HFFc6 (cell line): Measurements from ENCODE around the gene HES3. TPM values are rescaled to one million over a fixed set of nuclear protein-coding genes. Genes with fewer than 3 reads are reported as not detected.

ENCODE experiments used
- DNase-seq: peaks from one replicate; pipeline ENCODE4 v3.0.0-alpha.2; 2018
- H3K27ac Mint-ChIP-seq: 2 replicates; pipeline ENCODE4 v1.8.0; 2020; ENCODE audit warnings: mild to moderate bottlenecking, mixed read lengths
- H3K27me3 Mint-ChIP-seq: 2 replicates; pipeline ENCODE4 v1.8.0; 2021; ENCODE audit warnings: mild to moderate bottlenecking, moderate library complexity, mixed read lengths; ENCODE audit not compliant: insufficient read depth
- H3K36me3 Mint-ChIP-seq: 2 replicates; pipeline ENCODE4 v1.8.0; 2021; ENCODE audit warnings: low read depth, mixed read lengths
- H3K4me1 Mint-ChIP-seq: 2 replicates; pipeline ENCODE4 v1.8.0; 2020; ENCODE audit warnings: low read depth, mixed read lengths
- H3K4me3 Mint-ChIP-seq: 2 replicates; pipeline ENCODE4 v1.8.0; 2020; ENCODE audit warnings: mild to moderate bottlenecking, moderate library complexity, mixed read lengths
- H3K9me3 Mint-ChIP-seq: 2 replicates; pipeline ENCODE4 v1.8.0; 2020; ENCODE audit warnings: mild to moderate bottlenecking, mixed read lengths
- CTCF ChIP-seq: fragments of 200-600 bp; sonication (generic); IDR thresholded peaks from 2 replicates; pipeline ENCODE4 v1.5.0; 2021; ENCODE audit warnings: antibody characterized with exemption, mild to moderate bottlenecking
- total RNA-seq, 6 experiments: library from RNA; stranded (reverse); fragmentation: NEBNext Ultra II Directional; extraction: Animal tissue kit (Norgen Biotek cat#: 25700); gene quantifications; 2 replicates in 1 of 6; 3 replicates in 5 of 6; pipeline ENCODE4 v1.2.3, GENCODE V29; 2021

Gene HES3
- total RNA-seq, 6 experiments from 2014 or later = not detected

- DNase-seq = peak; percentile 58
- Mint-ChIP-seq H3K4me3 (no peak overlapping the region), H3K27me3 (peaks cover 25% of the 10 kb centered on the region), H3K9me3 (no peaks in the 10 kb centered on the region), H3K4me1 (peaks cover 8% of the 10 kb centered on the region), H3K27ac (no peak overlapping the region), H3K36me3 (no peaks in the 10 kb centered on the region)
- peak; percentile 81 for TF ChIP-seq CTCF
Observed at GRCh38 chr1:6245086-6245868, 1.3 kb downstream of the HES3 start.

- Mint-ChIP-seq H3K4me1 (peaks cover 7% of the 10 kb centered on the region), H3K36me3 (no peaks in the 10 kb centered on the region), H3K27ac (no peak overlapping the region), H3K4me3 (0 out of 2 replicates have a peak overlapping the region, but pooled peaks have one; percentile 17), H3K27me3 (peaks cover 25% of the 10 kb centered on the region), H3K9me3 (no peaks in the 10 kb centered on the region)
- DNase-seq = no peak
- TF ChIP-seq CTCF = no peak
Observed at GRCh38 chr1:6245869-6246496, 2.0 kb downstream of the HES3 start.

GRCh38 chr1:6246497-6247467 is 2.8 kb downstream of the HES3 start:
- Mint-ChIP-seq H3K27me3 (peaks cover 20% of the 10 kb centered on the region), H3K9me3 (no peaks in the 10 kb centered on the region), H3K27ac (no peak overlapping the region), H3K4me1 (peaks cover 7% of the 10 kb centered on the region), H3K36me3 (no peaks in the 10 kb centered on the region), H3K4me3 (peak overlapping the region; percentile 59; the same call in 1 of the 2 replicates)
- TF ChIP-seq CTCF = peak; percentile 99
- DNase-seq = peak; percentile 44

- H3K4me1 Mint-ChIP-seq = peaks cover 7% of the 10 kb centered on the region
- no peaks in the 10 kb centered on the region for H3K36me3 Mint-ChIP-seq
- peaks cover 20% of the 10 kb centered on the region for H3K27me3 Mint-ChIP-seq
- H3K27ac Mint-ChIP-seq = no peak overlapping the region
- H3K4me3 Mint-ChIP-seq = no peak overlapping the region
- no peak for DNase-seq
- H3K9me3 Mint-ChIP-seq = no peaks in the 10 kb centered on the region
- TF ChIP-seq CTCF = no peak
Observed at GRCh38 chr1:6247651-6248050, 3.7 kb downstream of the HES3 start.

- no peak overlapping the region for H3K4me3 Mint-ChIP-seq
- DNase-seq = no peak
- H3K36me3 Mint-ChIP-seq = no peaks in the 10 kb centered on the region
- no peak for TF ChIP-seq CTCF
- peaks cover 7% of the 10 kb centered on the region for H3K4me1 Mint-ChIP-seq
- H3K27me3 Mint-ChIP-seq = peaks cover 20% of the 10 kb centered on the region
- no peak overlapping the region for H3K27ac Mint-ChIP-seq
- no peaks in the 10 kb centered on the region for H3K9me3 Mint-ChIP-seq
Observed at GRCh38 chr1:6248161-6248776, 4.3 kb downstream of the HES3 start.
